ENCODE data around the gene TBX1.

The TBX1 gene

GRCh38 chr22:19738664-19739447 lies 21.7 kb upstream of the TBX1 start:
- DNase-seq = no peak

GRCh38 chr22:19739448-19739895 lies 21.1 kb upstream of the TBX1 start:
- DNase-seq = no peak

GRCh38 chr22:19739911-19740449 lies 20.6 kb upstream of the TBX1 start:
- no peak for DNase-seq

GRCh38 chr22:19740586-19740985 lies 20.0 kb upstream of the TBX1 start:
- DNase-seq = no peak

GRCh38 chr22:19741053-19741452 lies 19.5 kb upstream of the TBX1 start:
- no peak for DNase-seq

GRCh38 chr22:19742160-19743066 lies 18.2 kb upstream of the TBX1 start:
- no peak for DNase-seq

GRCh38 chr22:19743081-19743480 lies 17.5 kb upstream of the TBX1 start:
- no peak for DNase-seq

- no peak for DNase-seq
Measured at GRCh38 chr22:19743651-19744050, 16.9 kb upstream of the TBX1 start.

GRCh38 chr22:19744350-19745006 lies 16.1 kb upstream of the TBX1 start:
- DNase-seq = no peak

- DNase-seq = no peak
Measured at GRCh38 chr22:19745155-19746101, 15.2 kb upstream of the TBX1 start.

GRCh38 chr22:19746726-19747125 lies 13.9 kb upstream of the TBX1 start:
- DNase-seq = no peak

GRCh38 chr22:19747551-19747950 lies 13.0 kb upstream of the TBX1 start:
- no peak for DNase-seq

- no peak for DNase-seq
Measured at GRCh38 chr22:19748139-19748538, 12.4 kb upstream of the TBX1 start.

- DNase-seq = no peak
Measured at GRCh38 chr22:19748991-19749664, 11.4 kb upstream of the TBX1 start.

- no peak for DNase-seq
Measured at GRCh38 chr22:19749876-19750275, 10.7 kb upstream of the TBX1 start.

- DNase-seq = no peak
Measured at GRCh38 chr22:19750507-19751490, 9.8 kb upstream of the TBX1 start.

GRCh38 chr22:19751497-19752245 lies 8.9 kb upstream of the TBX1 start:
- DNase-seq = no peak

GRCh38 chr22:19753090-19753842 lies 7.3 kb upstream of the TBX1 start:
- DNase-seq = no peak
